Kidney (tissue), 14 donors: ENCODE data around the gene P3H2. TPM values are rescaled to one million over a fixed set of nuclear protein-coding genes. Genes with fewer than 3 reads are reported as not detected.
"Not testable (repeated sequence)": the region's sequence is repeated elsewhere in the genome, so short reads cannot be mapped to it uniquely, and the experiment has no call there.

ENCODE experiments used
- DNase-seq, 5 donors: peaks; one replicate each; pipeline ENCODE4 v3.0.0-alpha.2; 2013 to 2020
- FAIRE-seq: peaks from 2 replicates; lab custom pipeline; 2012; peaks lifted over from hg19 to GRCh38; lab: Jason Lieb, UNC
- H3K27ac ChIP-seq, 2 donors: one replicate each; pipeline ENCODE4 v1.7.0; 2013; ENCODE audit warnings: low read depth in 2 of 2, low read length in 2 of 2, inconsistent platforms in 1 of 2
- H3K27me3 ChIP-seq: one replicate; pipeline ENCODE4 v1.7.1; 2013; ENCODE audit warnings: low read length, inconsistent platforms; ENCODE audit not compliant: control insufficient read depth, insufficient read depth
- H3K36me3 ChIP-seq, 3 donors: one replicate each; pipeline versions ENCODE4 v1.7.0 to v1.7.1; 2013; ENCODE audit warnings: low read length in 3 of 3, control low read depth in 1 of 3, inconsistent platforms in 1 of 3; ENCODE audit not compliant: insufficient read depth in 3 of 3, control insufficient read depth in 2 of 3
- H3K4me1 ChIP-seq, 3 donors: one replicate each; pipeline versions ENCODE4 v1.7.0 to v1.7.1; 2013; ENCODE audit warnings: low read length in 3 of 3, inconsistent platforms in 1 of 3, low read depth in 1 of 3; ENCODE audit not compliant: control insufficient read depth in 2 of 3, insufficient read depth in 2 of 3
- H3K4me3 ChIP-seq, 3 donors: one replicate each; pipeline versions ENCODE4 v1.7.0 to v1.8.1; 2013; ENCODE audit warnings: low read length in 3 of 3, control low read depth in 1 of 3, inconsistent platforms in 1 of 3
- H3K9ac ChIP-seq, 3 donors: one replicate each; pipeline versions ENCODE4 v1.7.0 to v1.7.1; 2013; ENCODE audit warnings: low read length in 3 of 3, control low read depth in 1 of 3, inconsistent platforms in 1 of 3
- H3K9me3 ChIP-seq, 3 donors: one replicate each; pipeline versions ENCODE4 v1.7.0 to v1.7.1; 2013; ENCODE audit warnings: low read length in 3 of 3, control low read depth in 1 of 3, inconsistent platforms in 1 of 3; ENCODE audit not compliant: control insufficient read depth in 2 of 3, insufficient read depth in 1 of 3
- intact Hi-C: fragments of 100-400 bp; cut with DNase I; formaldehyde crosslinking; loops from one replicate; pipeline ENCODE4 v1.11.1; 2022
- polyA plus RNA-seq: library from polyadenylated mRNA; stranded (reverse); fragments of 350-450 nt; fragmentation: Illumina TruSeq; extraction: RNeasy Lipid Tissue Mini Kit (QIAGEN cat#74804); gene quantifications from one replicate; pipeline ENCODE4 v1.2.3, GENCODE V29; 2014; ENCODE audit warnings: low read depth, low replicate concordance; ENCODE audit not compliant: insufficient read depth
- total RNA-seq: library from RNA; stranded (reverse); fragmentation: NEBNext Ultra II Directional; extraction: Animal tissue kit (Norgen Biotek cat#: 25700); gene quantifications from one replicate; pipeline ENCODE4 v1.2.1, GENCODE V29; 2021
- TF ChIP-seq, protein P1 (sequence below): IDR thresholded peaks from 3 replicates; pipeline ENCODE4 v1.5.1; 2012; ENCODE audit warnings: mild to moderate bottlenecking, moderate library complexity, borderline replicate concordance; ENCODE audit not compliant: insufficient read depth; ENCODE audit errors: extremely low read depth
- donor health status: control.
- donor health status: control.
- donor health status: control.
- donor health status: control.
- donor health status: control.
- donor health status: DM: yes; HTN: yes; CAD: no.
- donor health status: Normal renal cell carcinoma (clear cell type).

Gene P3H2
- total and polyA plus RNA-seq, 2 donors from 2014 or later: 57.2 to 103 TPM

DNA sequence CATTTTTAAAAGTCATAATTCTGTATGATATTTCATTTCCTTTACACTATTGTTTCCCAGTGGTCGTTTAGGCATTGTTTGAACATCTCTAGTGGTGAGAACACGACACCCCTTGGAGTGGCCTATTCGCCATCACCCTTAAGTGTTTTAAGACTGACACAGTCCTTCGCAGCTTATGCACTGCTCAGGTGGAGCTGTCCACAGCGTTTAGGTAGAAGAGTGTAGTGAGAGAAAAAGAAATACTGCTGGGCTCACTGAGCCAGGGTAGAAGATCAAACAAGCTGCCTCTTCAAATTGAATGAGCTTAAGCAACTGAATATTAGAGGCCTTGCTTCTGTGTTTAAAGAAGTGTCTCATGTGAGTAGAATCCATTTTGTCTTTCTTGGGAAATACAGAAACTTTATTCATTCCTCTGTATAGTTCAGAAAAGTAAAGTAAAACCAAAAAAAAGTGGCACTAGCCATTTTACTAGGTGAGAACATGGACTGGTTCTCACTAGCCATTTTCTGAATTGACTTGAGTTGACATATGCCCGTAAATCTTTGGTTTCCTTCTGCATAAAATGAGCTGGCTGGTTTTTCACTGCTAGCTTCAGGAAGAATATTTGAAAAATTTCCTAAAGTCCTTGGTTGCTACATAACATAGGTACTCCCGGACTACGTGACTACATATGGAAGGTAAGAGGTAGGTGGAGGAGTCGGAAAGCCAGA lies 155.9 kb downstream of the P3H2 start:
- FAIRE-seq (no peak), DNase-seq (no peak)
- H3K27ac ChIP-seq: no peak overlapping the region
- no peak overlapping the region for H3K9ac ChIP-seq
- H3K9me3 ChIP-seq: no peaks in the 10 kb centered on the region
- no peak overlapping the region for H3K4me3 ChIP-seq
- peaks cover 2 to 10% (median 8%) of the 10 kb centered on the region in 3 donors for H3K36me3 ChIP-seq
- TF ChIP-seq, protein P1, sequence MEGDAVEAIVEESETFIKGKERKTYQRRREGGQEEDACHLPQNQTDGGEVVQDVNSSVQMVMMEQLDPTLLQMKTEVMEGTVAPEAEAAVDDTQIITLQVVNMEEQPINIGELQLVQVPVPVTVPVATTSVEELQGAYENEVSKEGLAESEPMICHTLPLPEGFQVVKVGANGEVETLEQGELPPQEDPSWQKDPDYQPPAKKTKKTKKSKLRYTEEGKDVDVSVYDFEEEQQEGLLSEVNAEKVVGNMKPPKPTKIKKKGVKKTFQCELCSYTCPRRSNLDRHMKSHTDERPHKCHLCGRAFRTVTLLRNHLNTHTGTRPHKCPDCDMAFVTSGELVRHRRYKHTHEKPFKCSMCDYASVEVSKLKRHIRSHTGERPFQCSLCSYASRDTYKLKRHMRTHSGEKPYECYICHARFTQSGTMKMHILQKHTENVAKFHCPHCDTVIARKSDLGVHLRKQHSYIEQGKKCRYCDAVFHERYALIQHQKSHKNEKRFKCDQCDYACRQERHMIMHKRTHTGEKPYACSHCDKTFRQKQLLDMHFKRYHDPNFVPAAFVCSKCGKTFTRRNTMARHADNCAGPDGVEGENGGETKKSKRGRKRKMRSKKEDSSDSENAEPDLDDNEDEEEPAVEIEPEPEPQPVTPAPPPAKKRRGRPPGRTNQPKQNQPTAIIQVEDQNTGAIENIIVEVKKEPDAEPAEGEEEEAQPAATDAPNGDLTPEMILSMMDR: no peak
- H3K4me1 ChIP-seq: no peaks in the 10 kb centered on the region
- intact Hi-C loops: loop anchor here (5.0 kb wide), 1 partner anchor 238 kb away; no protein-coding TSS in a partner anchor
- no peaks in the 10 kb centered on the region for H3K27me3 ChIP-seq

DNA sequence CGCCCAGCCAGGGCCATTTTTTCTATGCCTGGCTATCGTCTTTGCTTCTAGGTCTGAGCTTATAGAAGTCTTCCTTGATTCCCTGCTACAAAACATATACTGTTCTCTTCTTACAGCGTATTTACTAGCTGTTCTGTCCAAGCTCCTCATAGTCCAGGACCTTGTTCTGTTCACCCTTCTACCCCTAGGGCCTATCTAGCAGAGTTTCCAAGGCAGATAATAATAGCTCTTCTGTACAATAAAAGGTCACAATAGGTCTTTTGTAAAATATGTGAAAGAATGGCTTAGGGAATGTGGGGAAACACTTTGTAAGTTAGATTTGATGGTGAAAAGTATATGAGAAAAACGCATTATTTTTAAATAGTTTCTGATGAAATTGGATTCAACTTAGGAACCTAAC lies 158.2 kb downstream of the P3H2 start:
- Histone ChIP-seq H3K9ac (no peak overlapping the region), H3K27ac (no peak overlapping the region), H3K36me3 (peaks cover 2 to 9% (median 5%) of the 10 kb centered on the region in 3 donors), H3K9me3 (no peaks in the 10 kb centered on the region), H3K4me1 (no peaks in the 10 kb centered on the region), H3K27me3 (no peaks in the 10 kb centered on the region), H3K4me3 (no peak overlapping the region)
- FAIRE-seq: no peak
- intact Hi-C loops: loop anchor here (5.0 kb wide), 1 partner anchor 240 kb away; no protein-coding TSS in a partner anchor
- TF ChIP-seq, protein P1: no peak
- no peak for DNase-seq

DNA sequence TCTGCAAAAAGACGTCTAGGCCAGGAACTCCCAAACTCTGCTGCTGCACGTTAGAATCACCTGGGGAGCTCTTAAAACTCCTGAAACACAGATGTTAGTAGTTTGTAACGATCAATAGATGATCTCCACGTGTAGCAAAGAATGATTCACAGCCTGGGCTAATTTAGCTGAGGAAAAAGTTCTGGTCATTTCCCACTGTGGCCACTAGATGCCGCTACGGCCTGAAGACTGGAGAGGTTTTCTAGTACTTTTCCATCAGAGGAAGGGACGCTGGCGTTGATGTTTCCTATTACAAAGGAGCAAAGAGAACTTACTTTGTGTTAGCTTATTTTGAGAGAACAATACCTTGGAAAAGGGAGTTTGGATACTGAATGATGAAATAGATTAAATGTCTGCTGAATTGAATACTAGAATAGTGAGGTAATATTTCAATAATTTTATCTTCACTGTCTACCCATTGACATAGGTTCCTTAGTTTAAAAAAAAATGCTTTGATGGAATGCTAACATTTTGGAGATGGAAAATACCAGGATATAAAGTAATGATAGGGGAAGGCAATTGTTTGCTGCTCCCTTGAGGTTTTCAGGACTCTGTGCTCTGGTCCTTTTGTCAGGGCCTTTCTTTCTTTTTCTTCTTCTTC lies 159.1 kb downstream of the P3H2 start:
- Histone ChIP-seq H3K9ac (no peak overlapping the region), H3K9me3 (no peaks in the 10 kb centered on the region), H3K36me3 (peaks cover 2 to 16% (median 7%) of the 10 kb centered on the region in 3 donors), H3K27me3 (no peaks in the 10 kb centered on the region), H3K27ac (no peak overlapping the region), H3K4me1 (no peaks in the 10 kb centered on the region), H3K4me3 (no peak overlapping the region)
- intact Hi-C loops: loop anchor here (5.0 kb wide), 1 partner anchor 241 kb away; no protein-coding TSS in a partner anchor
- FAIRE-seq (peak; percentile 85), DNase-seq (peak in 4 of 5 donors; percentile 74 to 91 (median 84))
- TF ChIP-seq, protein P1: peak; percentile 92

DNA sequence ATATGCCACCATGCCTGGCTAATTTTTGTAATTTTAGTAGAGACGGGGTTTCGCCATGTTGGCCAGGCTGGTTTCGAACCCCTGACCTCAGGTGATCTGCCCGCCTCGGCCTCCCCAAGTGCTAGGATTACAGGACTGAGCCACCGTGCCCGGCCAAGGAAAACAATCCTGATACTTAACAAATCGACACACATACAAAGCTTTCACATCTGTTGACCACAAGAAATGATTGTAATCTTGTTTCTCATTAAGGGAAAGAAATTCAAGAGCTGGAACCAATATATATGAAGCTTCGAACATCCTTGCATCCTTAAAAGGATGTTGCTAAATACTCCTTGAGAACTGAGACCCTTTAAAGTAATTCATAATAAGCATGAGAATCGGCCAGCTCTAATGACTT lies 159.6 kb downstream of the P3H2 start:
- not testable (repeated sequence) for H3K27me3 ChIP-seq, FAIRE-seq, H3K4me1 ChIP-seq, DNase-seq, H3K9ac ChIP-seq, H3K4me3 ChIP-seq, H3K9me3 ChIP-seq, H3K27ac ChIP-seq
- intact Hi-C loops: loop anchor here (5.0 kb wide), 1 partner anchor 241 kb away; no protein-coding TSS in a partner anchor
- peaks cover 2 to 16% (median 7%) of the 10 kb centered on the region in 3 donors for H3K36me3 ChIP-seq
